GM18907 (cell line): ENCODE data around the gene TESMIN.

Source experiments
- ATAC-seq: cut with Tn5 transposase; IDR thresholded peaks from one replicate; pipeline ENCODE4 v1.9.1; 2021; ENCODE audit warnings: mild to moderate bottlenecking, moderate library complexity; ENCODE audit not compliant: unreplicated experiment

Gene TESMIN

DNA sequence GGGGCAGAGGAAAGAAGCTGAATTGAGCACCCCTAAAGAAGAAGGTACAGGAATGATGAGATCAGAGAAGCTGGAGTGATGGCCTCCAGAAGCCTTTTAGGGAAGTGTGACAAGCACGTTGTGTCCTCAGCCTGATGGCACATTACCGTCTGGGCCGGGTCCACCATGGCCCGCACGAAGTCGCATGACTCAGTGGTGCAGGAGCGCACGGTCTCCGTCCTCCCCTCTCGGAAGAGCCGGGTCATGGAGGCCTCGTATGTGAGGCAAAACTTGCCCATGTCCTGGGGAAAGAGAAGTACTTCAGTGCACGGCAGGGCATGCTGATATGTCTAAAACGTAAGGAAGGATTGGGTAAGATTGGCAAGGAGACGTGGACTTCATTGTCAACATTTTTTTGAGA is 11.2 kb upstream of the TESMIN start:
- no peak for ATAC-seq

DNA sequence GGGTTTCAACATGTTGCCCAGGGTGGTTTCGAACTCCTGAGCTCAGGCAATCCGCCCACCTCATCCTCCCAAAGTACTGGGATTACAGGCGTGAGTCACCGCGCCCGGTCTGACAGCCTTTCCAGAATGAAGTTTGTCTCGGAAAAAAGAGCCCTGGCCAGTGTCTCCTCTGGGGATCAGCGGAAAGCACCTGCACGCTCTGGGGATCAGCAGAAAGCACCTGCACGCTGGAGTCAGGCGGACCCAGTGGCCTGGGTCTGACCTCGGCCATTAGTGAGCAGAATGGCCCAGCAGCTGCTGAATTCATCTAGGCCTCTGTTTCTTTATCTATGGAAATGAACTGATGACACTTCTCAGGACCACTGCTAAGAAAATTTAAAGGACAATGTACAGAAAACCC is 10.5 kb upstream of the TESMIN start:
- no peak for ATAC-seq

DNA sequence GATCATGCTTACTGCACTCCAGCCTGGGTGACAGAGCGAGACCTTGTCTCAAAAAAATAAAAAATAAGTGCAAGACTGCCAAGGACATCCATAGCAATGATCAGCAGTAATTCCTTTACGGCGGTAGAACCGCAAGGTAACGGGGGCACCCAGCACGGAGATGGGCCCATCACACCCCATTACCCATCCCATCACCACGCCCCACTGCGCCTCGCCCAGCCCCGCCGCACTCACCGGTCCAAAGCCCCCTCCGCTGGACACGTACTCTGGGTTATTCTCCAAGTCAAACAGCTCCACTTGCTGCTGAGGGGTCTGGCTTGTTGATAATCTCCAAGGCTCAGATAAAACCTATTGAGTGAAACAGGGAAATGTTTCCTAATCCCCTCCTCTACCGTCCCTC is 8.7 kb upstream of the TESMIN start:
- no peak for ATAC-seq

DNA sequence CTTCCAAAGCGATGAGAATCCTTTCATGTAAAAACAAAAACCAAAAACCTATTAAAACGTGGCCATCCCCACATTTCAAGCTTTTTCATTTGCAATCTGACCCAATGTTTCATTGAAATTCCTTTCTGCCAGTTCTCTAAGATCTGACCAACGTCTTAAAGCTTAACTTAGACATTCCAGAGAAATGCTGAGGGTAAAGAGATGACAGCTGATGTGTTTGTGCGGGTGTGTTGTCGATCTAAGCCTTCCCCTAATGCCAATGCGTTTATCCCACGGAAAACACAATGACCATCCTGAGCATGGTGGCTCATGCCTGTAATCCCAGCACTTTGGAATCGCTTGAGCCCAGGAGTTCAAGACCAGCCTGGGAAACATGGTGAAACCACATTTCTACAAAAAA is 6.4 kb upstream of the TESMIN start:
- ATAC-seq = no peak

DNA sequence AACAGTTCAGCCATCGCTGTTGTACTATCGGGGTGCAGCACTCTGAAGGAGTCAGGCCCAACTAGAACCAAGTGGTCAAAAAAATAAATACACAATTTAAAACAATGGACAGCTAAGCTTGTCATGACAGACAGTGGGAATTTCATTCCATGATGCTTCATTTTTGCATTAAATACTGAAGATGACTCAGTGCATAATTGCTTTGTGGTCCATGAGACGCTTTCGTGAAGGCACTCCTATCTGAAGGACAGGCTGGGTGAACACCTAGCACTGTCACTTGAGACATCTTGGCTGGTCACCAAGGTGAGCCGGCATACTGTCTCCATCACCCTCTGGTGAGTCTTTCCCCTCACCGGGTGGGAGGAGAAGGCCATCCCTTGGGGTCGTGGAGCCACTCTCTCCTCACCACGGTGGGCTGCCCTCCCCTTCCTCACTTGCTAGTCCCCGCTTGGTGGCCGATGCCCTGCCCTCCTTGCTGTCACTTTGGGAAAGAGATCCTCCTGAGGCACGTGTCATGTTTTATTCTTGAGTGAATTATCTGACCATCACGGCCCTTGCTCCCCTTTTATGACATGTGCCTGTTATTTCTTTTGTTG is 4.9 kb upstream of the TESMIN start:
- ATAC-seq = no peak

DNA sequence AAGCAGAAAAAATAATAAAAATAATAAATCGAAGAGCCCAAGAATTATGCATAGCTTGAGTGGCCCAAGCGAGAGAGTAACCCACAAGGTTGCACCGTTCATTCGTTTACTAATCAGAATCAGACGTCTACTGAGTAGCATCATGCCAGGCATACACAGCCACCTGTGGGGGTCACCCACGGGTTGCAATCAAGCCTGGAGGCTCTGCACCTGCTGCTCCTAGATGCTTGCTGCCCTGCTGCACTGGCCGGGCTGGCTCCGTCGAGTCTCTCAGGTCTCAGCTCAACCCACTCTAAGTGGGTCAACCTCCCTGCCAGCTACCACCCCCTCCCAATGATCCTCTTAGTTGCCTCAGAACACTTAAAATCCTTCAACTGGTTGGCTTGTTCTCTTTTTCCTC is 2.0 kb upstream of the TESMIN start:
- no peak for ATAC-seq

DNA sequence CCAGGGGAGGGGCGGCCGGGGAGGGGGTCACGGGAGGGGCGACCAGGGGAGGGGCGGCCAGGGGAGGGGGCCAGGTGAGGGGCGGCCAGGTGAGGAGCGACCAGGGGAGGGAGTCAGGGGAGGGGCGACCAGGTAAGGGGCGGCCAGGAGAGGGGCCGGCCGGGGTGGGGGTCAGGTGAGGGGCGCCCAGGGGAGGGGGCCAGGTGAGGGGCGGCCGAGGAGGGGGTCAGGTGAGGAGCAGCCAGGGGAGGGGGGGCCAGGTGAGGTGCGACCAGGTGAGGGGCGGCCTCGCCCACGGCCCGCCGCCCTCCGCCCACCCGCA is 355 bp downstream of the TESMIN start:
- no peak for ATAC-seq

DNA sequence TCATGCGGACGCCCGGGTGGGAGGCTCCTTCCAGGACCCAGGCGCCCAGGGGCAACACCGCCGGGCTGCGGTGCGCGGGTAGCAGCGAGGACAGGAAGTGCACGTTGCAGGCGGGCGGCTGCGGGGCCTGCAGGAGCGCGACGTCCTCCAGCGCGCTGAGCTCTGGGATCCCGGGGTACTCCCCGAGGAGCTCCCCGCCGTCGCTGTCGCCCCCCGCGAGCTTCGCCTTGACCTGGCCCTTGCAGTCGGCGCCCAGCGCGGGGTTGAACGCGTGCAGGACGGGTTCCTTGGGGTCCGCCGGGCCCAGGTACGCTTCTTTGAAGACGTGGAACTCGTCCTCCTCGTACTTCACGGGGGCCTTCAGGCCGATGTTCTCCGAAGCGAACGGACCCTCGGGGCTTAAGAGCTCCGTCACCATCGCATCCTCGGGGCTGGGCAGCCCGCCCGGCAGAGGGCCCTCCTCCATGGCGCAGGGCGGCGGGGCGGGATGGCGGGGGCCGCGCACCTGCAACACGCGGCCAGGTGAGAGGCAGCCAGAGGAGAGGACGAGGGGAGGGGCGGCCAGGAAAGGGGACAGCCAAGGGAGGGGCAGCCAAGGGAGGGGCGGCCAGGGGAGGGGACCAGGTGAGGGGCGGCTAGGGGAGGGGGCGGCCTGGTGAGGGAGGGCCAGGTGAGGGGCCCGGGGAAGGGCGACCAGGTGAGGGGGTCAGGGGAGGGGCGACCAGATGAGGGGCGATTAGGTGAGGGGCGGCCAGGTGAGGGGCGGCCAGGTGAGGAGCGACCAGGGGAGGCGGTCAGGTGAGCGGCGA is 921 bp downstream of the TESMIN start:
- ATAC-seq = no peak

DNA sequence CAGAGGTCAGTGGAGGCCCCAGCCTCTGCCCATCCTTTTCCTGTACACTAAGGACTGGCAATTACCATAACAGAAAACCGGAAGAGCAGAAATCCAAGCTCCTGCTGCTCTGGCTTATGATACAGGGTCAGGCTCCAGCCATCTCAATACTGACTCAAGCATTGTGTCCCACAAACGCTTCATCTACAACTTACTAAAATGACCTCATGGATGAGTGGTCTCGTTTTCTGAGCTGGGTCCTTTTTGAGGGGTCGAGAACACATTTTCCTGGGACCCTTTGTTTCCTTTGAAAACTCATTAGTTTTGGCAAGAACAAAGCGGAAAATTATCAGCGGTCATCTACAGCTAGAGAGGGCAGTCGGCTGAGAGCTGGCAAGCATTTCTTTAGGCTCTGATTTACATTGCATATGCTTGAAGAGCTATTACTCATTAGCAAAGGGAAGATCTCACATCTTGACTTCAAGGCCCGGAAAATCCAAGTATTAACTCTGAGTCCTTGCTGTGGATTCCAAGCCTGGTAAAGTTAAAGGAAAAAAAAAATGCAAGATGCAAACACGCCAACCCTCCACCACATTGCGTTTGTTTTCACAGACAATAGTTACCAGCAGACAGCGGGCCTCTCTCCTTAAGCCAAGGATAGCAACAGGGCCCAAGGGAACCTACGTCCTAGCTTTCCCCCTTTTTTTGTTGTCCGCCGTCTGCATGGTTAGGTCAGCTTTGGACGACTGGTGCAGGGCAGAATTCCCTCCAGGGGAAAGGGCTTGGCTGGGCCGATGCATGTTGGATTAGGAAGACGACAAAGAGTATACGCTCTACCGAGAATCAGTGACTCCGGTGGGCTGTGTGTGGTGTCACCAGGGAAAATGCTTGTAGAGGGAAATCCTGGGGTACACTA is 1.8 kb downstream of the TESMIN start:
- no peak for ATAC-seq

DNA sequence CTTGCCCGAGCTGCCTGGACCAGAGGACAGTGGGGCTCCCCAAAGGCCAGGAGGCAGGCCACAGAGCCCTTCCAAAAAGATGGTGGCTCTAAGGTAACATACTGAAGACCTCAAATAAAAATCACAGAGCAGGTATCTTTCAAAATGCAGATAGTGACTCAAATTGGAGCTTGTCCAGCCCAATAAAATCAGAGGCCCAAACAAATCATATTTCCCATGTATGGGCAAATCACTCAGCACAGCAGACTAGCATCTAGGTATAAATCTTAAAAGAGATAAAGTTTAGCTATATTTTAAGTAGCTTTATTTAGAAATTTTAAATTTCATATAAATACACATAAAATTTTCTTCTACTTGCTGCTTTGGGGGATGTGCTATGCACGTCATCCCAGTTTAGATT is 3.3 kb downstream of the TESMIN start:
- no peak for ATAC-seq

DNA sequence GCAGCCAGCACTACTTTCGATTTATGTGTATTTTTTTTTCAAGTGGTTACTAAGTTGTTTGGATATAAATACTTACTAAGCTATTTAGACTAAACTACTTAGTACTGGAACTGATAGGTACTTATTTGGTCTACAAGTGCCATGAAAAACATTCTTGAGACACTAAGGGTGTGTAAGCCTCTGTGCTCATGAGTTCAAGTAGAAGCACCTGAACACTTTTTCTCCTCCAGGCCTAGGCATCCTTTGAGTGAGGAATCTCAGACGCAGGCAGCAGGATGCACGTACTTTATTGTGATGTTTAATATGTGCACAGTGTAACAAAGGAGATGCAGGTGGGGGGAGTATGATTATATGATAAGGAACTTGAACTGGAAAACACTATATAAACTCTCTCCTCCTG is 7.8 kb downstream of the TESMIN start:
- ATAC-seq = no peak

DNA sequence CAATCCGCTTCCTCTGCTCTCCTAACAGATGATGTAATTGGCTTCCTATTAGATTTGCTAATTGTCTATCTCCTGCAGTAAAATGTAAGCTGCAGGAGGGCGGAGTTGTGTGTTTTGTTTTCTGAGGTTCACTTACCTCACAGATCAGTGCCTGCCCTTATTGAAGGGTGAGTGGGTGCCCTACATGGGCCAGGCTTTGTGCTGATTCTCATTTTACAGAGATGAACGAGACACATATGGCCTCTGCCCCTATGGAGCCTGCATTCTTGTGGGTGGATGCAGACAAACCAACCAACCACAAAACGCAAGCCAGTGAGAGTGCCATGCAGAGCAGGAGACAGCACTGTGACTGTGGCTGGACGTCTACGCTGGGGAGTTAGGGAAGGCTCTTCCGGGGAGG is 9.9 kb downstream of the TESMIN start:
- ATAC-seq = no peak

DNA sequence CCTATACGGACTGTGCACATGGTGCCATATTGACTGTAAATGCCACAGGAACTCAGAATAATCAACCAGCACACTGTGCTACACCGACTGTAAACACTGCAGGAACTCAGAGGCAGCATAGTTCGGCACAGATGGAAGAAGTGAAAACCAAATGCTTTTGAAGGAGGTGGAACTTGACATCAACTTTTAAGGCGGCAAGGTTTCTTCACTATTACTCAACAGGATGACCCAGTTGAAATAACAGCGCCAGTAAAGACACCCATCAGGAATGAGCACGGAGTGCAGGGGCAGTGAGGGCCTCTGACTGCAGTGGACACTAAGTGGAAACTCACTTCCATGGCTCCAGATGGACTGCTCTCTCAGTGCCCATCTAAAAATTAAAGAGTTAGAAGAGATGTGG is 15.7 kb downstream of the TESMIN start:
- ATAC-seq = no peak

DNA sequence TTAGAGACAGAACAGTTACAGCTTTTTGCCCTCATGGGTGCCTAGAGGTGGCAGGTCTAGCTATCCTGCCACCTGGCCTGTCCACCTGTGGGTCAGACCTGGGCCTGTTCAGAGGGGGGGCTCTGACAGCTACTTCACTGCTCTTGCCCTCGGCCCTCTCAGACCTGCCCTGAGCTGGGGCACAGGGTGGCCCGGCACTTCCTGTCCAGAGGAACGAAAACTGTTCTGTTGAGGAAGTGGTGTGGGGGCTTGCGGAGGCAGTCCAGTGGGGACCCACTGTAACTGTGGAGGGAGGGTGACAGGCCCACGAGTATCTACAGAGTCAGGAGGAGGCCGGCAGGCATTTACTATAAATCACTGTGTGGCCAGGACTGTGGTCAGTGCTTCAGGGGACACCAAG is 16.2 kb downstream of the TESMIN start:
- ATAC-seq = no peak

DNA sequence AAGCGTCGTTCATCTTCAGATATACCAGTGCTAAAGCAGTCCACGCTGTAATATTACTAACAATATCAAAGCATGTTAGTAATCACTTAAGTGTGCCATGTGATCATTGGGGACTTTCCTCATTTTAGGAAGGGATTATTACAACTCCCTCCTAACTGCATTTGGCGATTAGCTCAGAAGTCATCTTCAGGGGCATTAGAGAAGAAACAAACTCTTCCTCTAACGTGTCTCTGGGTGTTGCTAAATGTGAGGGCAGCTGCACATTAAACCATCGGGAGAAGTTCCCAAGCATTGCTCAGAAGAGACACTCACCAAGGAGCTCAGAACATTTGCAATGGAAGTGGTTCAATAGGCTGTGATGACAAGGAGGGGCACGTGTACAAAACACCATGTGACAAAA is 17.2 kb downstream of the TESMIN start:
- ATAC-seq = no peak

DNA sequence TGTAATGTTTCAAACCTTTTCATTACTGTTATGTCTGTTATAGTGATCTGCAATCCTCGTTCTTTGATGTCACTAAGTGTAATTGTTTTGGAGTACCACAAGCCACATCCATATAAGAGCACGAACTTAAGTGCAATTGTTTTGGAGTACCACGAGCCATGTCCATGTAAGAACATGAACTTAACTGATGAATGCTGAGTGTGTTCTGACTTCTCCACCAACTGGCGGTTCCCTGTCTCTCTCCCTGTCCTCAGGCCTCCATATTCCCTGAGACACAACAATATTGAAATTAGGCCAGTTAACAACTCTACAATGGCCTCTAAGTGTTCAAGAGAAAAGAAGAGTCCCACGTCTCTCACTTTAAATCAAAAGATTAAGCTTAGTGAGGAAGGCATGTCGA is 23.5 kb downstream of the TESMIN start:
- ATAC-seq = no peak

DNA sequence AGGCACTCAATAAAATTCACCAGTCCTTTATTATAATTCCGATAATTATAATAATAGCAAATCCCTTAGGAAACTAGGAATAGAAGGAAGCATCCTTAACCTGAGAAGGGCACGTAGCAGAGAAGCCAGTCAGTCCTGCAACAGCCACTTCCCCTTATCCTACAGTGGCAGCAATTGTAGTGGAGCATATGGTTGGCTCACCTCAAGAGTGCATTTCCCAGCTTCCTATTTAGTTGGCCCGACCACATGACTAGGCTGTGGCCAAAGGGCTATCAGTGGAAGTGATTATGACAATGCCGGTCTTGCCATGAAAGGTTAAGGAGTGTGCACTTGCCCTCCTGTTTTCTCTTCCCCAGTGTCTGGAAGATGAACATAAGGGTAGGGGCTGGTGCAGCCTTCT is 27.0 kb downstream of the TESMIN start:
- ATAC-seq = no peak

DNA sequence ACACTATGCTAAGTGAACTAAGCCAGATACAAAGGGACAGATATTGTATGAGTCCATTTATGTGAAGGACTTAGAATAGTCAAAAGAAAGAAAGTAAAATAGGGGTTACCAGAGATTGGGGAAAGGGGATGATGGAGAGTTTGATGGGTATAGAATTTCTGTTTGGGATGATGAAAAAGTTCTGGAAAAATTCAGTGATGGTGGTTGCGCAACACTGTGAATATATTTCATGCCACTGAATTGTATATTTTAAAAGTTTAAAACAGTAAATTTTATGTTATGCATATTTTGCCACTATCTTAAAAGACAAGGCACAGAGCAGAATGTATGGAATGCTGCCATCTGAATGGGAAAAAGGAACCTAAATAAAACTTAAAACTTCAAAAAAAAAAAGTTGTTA is 29.2 kb downstream of the TESMIN start:
- no peak for ATAC-seq

DNA sequence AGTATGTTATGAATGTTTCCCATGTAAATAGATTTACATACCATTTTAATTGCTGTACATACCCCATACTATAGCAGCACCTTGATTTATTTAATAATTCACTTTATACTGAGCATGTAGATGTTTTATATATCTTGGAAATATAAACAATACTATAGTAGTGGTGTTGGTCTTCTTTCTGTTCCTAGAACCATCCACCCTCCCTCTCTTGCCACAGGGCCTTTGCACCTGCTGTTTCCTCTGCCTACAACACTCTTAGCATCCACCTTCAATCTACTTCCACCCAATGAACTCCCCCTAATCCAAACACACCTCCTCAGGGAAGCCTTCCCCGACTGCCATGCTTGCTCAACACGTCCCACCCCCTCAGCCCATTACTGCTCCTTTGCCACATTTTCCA is 30.2 kb downstream of the TESMIN start:
- ATAC-seq = no peak

DNA sequence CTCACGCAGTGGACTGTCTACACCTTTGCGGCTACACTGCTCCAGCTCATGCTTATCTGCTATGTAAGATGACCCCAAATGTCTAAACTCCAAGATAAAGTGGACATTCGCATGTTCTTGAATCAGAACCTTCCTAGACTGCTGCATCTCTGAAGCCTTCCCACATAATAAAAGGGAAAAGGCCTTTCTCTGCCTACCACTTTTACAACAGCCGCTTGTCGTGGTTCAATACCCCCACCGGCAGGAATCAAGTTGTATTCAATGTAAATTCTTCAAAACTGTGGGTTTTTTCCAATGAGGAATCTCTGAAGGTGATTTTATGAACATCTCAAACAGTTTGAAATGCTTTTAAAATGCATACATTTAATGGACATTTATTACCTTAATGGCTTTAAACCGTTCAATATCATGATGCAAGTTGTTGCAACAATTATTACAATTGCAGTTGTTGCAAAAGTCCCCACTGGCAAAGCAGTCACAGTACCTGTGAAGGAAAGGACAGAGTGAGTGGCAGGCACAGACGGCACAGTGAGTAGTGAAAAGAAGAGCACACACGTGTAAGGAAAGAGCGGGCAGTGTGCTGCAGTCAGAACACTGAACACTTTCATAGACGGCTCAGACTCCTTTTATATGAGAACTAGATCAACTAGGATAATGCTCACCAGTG is 35.7 kb downstream of the TESMIN start:
- ATAC-seq = no peak

DNA sequence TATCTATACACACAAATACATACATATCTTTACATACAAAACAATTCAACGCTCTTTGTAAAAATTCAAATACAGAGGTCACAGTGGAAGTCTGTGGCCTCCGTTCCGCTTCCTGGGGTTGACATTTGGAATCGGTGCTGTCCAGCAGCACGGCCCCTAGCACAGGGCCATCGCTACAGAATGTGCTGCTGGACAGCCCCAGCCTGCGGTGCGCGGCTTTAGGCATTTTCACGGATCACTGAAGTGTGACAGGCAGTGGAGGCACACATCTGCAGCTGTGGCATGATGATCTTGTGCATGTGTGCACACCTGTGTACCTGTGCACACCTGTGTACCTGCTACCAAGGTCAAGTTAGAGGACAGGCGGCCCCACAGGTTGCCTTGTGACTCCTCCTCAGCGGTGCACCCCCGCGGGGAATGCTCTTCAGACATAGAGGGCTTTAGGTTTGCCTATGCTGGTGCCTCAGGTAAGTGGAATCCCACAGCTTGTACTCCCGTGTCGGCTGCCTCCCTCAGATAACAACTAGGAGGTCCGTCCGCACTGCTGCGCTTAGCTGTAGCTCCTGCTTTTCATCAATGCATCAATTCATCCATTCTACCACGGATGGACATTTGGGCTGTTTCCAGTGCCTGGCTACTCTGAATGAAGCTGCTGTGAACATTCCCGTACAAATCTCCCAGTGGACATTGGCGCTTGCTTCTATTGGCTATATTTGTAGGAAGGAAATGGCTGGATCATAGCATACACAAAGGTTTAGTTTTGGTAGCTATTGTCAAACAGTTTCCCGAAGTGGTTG is 37.1 kb downstream of the TESMIN start:
- no peak for ATAC-seq
